BE2C (cell line): ENCODE results near the gene DMXL2.
A peak's percentile ranks its signal among the peaks of the same experiment; 100 is the strongest.

Experiments
- DNase-seq: peaks from one replicate; pipeline ENCODE4 v3.0.0-alpha.2; 2020
- H3K27me3 ChIP-seq: fragments of 250-450 bp; sonication (Bioruptor Pico); 2 replicates; pipeline ENCODE4 v1.5.1; 2020; ENCODE audit warnings: mild to moderate bottlenecking
- H3K36me3 ChIP-seq: fragments of 250-450 bp; sonication (Bioruptor Pico); 2 replicates; pipeline ENCODE4 v1.5.1; 2020; ENCODE audit warnings: mild to moderate bottlenecking
- H3K4me1 ChIP-seq: fragments of 250-450 bp; sonication (Bioruptor Pico); 2 replicates; pipeline ENCODE4 v1.5.1; 2020
- H3K4me3 ChIP-seq: 2 replicates; pipeline ENCODE4 v1.5.1; 2011; ENCODE audit warnings: low read depth, low read length
- H3K9me3 ChIP-seq: fragments of 250-450 bp; sonication (Bioruptor Pico); 2 replicates; pipeline ENCODE4 v1.5.1; 2020
- CTCF ChIP-seq: IDR thresholded peaks from 2 replicates; pipeline ENCODE4 v1.5.1; 2012; ENCODE audit warnings: mild to moderate bottlenecking, low read depth, low read length

Gene DMXL2

GRCh38 chr15:51499379-51499976 lies 123.1 kb downstream of the DMXL2 start:
- H3K4me3 ChIP-seq = no peak overlapping the region
- H3K27me3 ChIP-seq = no peaks in the 10 kb centered on the region
- peak; percentile 80 for TF ChIP-seq CTCF
- H3K4me1 ChIP-seq = no peaks in the 10 kb centered on the region; the same call in none of the 2 replicates
- peaks cover 24% of the 10 kb centered on the region for H3K36me3 ChIP-seq
- H3K9me3 ChIP-seq = no peaks in the 10 kb centered on the region
- DNase-seq = no peak

GRCh38 chr15:51497806-51498205 lies 124.8 kb downstream of the DMXL2 start:
- no peak for DNase-seq
- Histone ChIP-seq H3K4me3 (no peak overlapping the region), H3K9me3 (no peaks in the 10 kb centered on the region), H3K4me1 (no peaks in the 10 kb centered on the region; the same call in none of the 2 replicates), H3K36me3 (peaks cover 28% of the 10 kb centered on the region), H3K27me3 (no peaks in the 10 kb centered on the region)
- no peak for TF ChIP-seq CTCF

GRCh38 chr15:51496246-51496645 lies 126.3 kb downstream of the DMXL2 start:
- peaks cover 27% of the 10 kb centered on the region for H3K36me3 ChIP-seq
- H3K9me3 ChIP-seq = no peaks in the 10 kb centered on the region
- DNase-seq = no peak
- no peaks in the 10 kb centered on the region; the same call in none of the 2 replicates for H3K4me1 ChIP-seq
- no peak overlapping the region for H3K4me3 ChIP-seq
- H3K27me3 ChIP-seq = no peaks in the 10 kb centered on the region
- no peak for TF ChIP-seq CTCF

- peaks cover 28% of the 10 kb centered on the region for H3K36me3 ChIP-seq
- no peak overlapping the region for H3K4me3 ChIP-seq
- H3K27me3 ChIP-seq = no peaks in the 10 kb centered on the region
- no peaks in the 10 kb centered on the region; the same call in none of the 2 replicates for H3K4me1 ChIP-seq
- TF ChIP-seq CTCF = no peak
- no peak for DNase-seq
- H3K9me3 ChIP-seq = no peaks in the 10 kb centered on the region
Observed at GRCh38 chr15:51494411-51495314, 127.9 kb downstream of the DMXL2 start.

- H3K4me1 ChIP-seq = no peaks in the 10 kb centered on the region; the same call in none of the 2 replicates
- TF ChIP-seq CTCF = no peak
- no peaks in the 10 kb centered on the region for H3K9me3 ChIP-seq
- H3K36me3 ChIP-seq = peaks cover 27% of the 10 kb centered on the region
- H3K27me3 ChIP-seq = no peaks in the 10 kb centered on the region
- H3K4me3 ChIP-seq = no peak overlapping the region
- no peak for DNase-seq
Observed at GRCh38 chr15:51493892-51494291, 128.7 kb downstream of the DMXL2 start.

- peaks cover 36% of the 10 kb centered on the region for H3K36me3 ChIP-seq
- no peak for TF ChIP-seq CTCF
- no peak for DNase-seq
- H3K9me3 ChIP-seq = no peaks in the 10 kb centered on the region
- H3K27me3 ChIP-seq = no peaks in the 10 kb centered on the region
- no peaks in the 10 kb centered on the region; the same call in none of the 2 replicates for H3K4me1 ChIP-seq
- no peak overlapping the region for H3K4me3 ChIP-seq
Observed at GRCh38 chr15:51492528-51492927, 130.0 kb downstream of the DMXL2 start.
